Stomach smooth muscle (tissue), 2 donors: ENCODE measurements around the gene HSD17B2.

ENCODE experiments used
- H3K27ac ChIP-seq: one replicate; pipeline ENCODE4 v1.7.0; 2013; ENCODE audit warnings: mild to moderate bottlenecking, low read length, inconsistent platforms
- H3K27me3 ChIP-seq, 2 donors: one replicate each; pipeline ENCODE4 v1.7.0; 2013; ENCODE audit warnings: low read length in 2 of 2; ENCODE audit not compliant: insufficient read depth in 2 of 2, control insufficient read depth in 1 of 2
- H3K36me3 ChIP-seq, 2 donors: one replicate each; pipeline ENCODE4 v1.7.0; 2013; ENCODE audit warnings: low read length in 2 of 2; ENCODE audit not compliant: control insufficient read depth in 2 of 2, insufficient read depth in 2 of 2
- H3K4me1 ChIP-seq: one replicate; pipeline ENCODE4 v1.7.0; 2013; ENCODE audit warnings: low read length; ENCODE audit not compliant: control insufficient read depth, insufficient read depth
- H3K4me3 ChIP-seq, 2 donors: one replicate each; pipeline ENCODE4 v1.7.0; 2013; ENCODE audit warnings: low read length in 2 of 2
- H3K9ac ChIP-seq, 2 donors: one replicate each; pipeline ENCODE4 v1.7.0; 2013; ENCODE audit warnings: low read length in 2 of 2, mild to moderate bottlenecking in 1 of 2
- H3K9me3 ChIP-seq, 2 donors: one replicate each; pipeline ENCODE4 v1.7.0; 2013; ENCODE audit warnings: low read length in 2 of 2; ENCODE audit not compliant: control insufficient read depth in 2 of 2
- donor health status: healthy.
- donor health status: Pancreatic carcinoma.

The HSD17B2 gene

GRCh38 chr16:82017911-82018568, 17.0 kb upstream of the HSD17B2 start:
- Histone ChIP-seq H3K27me3 (peaks cover 0 to 2% of the 10 kb centered on the region in 2 donors), H3K27ac (no peak overlapping the region), H3K4me1 (no peaks in the 10 kb centered on the region), H3K9ac (no peak overlapping the region), H3K9me3 (peaks cover 0 to 6% of the 10 kb centered on the region in 2 donors), H3K4me3 (no peak overlapping the region), H3K36me3 (no peaks in the 10 kb centered on the region)

DNA sequence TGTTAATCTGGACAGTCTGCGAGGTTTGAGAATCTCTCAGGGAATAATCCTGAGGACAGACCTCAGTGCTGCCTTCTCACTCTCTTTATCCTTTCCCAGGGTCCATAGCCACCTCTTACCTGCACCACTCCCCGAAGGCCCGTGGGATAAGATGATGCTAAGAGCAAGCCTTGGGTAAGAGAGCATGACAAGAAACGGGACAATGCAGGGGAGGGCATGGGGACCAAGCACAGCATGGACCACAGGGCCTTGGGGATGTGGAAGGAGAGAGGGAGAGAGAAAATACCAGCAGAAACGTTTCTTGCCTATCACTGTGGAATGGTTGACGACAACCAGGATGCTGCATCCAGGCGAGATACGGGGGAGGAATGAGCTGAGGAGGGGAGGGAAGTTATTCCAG, 15.5 kb upstream of the HSD17B2 start:
- Histone ChIP-seq H3K9ac (no peak overlapping the region), H3K27me3 (peaks cover 0 to 2% of the 10 kb centered on the region in 2 donors), H3K4me1 (no peaks in the 10 kb centered on the region), H3K27ac (no peak overlapping the region), H3K4me3 (no peak overlapping the region), H3K9me3 (peaks cover 0 to 6% of the 10 kb centered on the region in 2 donors), H3K36me3 (no peaks in the 10 kb centered on the region)

GRCh38 chr16:82020051-82020450, 15.0 kb upstream of the HSD17B2 start:
- Histone ChIP-seq H3K27me3 (peaks cover 0 to 2% of the 10 kb centered on the region in 2 donors), H3K36me3 (no peaks in the 10 kb centered on the region), H3K4me3 (no peak overlapping the region), H3K9me3 (peaks cover 0 to 1% of the 10 kb centered on the region in 2 donors), H3K4me1 (no peaks in the 10 kb centered on the region), H3K27ac (no peak overlapping the region), H3K9ac (no peak overlapping the region)

DNA sequence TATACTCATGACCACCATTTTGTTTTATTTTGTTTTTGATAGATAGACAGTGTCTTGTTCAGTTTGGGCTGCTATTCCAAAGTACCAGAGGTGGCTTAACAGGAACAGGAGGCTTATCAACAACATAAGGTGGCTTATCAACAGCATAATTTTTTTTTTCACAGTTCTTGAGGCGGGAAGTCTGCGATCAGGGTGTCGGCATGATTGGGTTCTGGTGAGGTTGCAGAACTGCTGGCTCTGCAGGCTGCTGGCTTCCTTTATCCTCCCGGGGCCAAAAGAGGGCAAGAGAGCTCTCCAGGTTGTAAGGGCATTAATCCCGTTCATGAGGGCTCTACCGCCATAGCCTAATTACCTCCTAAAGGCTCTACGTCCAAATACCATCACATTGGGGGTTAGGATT, 11.8 kb upstream of the HSD17B2 start:
- H3K9me3 ChIP-seq, result no peaks in the 10 kb centered on the region
- no peak overlapping the region for H3K9ac ChIP-seq
- no peak overlapping the region for H3K27ac ChIP-seq
- H3K36me3 ChIP-seq, result no peaks in the 10 kb centered on the region
- H3K4me3 ChIP-seq, result no peak overlapping the region
- no peaks in the 10 kb centered on the region for H3K4me1 ChIP-seq
- H3K27me3 ChIP-seq, result peaks cover 0 to 2% of the 10 kb centered on the region in 2 donors

DNA sequence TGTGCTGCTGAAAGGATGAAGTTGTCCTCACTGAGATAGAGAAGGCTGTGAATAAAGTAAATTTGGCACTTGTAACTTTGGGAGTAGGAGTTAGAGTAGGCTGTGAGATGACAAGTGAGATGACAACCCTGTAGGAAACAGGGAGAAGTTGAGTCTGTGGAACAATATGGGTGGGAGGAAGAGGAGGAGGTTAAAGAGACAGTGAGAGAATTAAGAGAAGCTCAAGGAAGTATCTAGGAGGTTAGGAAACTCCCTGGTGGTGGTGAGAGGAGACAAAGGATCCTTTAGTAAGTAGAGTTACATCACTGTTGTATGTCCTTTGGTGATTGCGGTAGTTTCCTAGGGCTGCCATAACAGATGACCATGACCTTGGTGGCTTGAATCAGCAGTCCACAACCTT, 10.7 kb upstream of the HSD17B2 start:
- no peak overlapping the region for H3K4me3 ChIP-seq
- no peaks in the 10 kb centered on the region for H3K36me3 ChIP-seq
- H3K27ac ChIP-seq, result no peak overlapping the region
- H3K4me1 ChIP-seq, result no peaks in the 10 kb centered on the region
- no peak overlapping the region for H3K9ac ChIP-seq
- H3K27me3 ChIP-seq, result peaks cover 0 to 2% of the 10 kb centered on the region in 2 donors
- no peaks in the 10 kb centered on the region for H3K9me3 ChIP-seq

GRCh38 chr16:82024883-82025282, 10.2 kb upstream of the HSD17B2 start:
- Histone ChIP-seq H3K27me3 (no peaks in the 10 kb centered on the region), H3K27ac (no peak overlapping the region), H3K4me1 (no peaks in the 10 kb centered on the region), H3K9ac (no peak overlapping the region), H3K36me3 (no peaks in the 10 kb centered on the region), H3K9me3 (no peaks in the 10 kb centered on the region), H3K4me3 (no peak overlapping the region)

DNA sequence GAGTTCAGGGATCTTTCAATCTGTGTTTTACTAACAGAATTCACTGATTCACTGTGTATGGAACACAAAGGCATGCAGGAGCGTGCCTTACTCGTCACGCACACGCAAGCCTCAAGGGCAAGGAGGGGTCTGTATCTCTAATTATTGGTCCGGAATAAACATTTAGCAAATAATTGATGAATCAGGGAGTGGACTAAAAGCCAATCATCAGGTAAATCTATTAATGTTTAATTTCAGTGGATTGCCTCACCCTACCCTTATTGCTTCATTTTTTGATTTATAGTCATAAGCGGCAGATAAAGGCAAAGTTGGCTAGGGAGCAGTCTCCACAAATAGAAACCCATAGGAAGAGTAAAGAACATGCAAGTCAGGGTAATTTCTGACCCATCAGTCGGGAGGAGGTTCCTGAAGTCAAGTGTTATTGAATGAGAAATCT, 7.4 kb upstream of the HSD17B2 start:
- no peaks in the 10 kb centered on the region for H3K27me3 ChIP-seq
- H3K9me3 ChIP-seq, result no peaks in the 10 kb centered on the region
- H3K36me3 ChIP-seq, result no peaks in the 10 kb centered on the region
- H3K9ac ChIP-seq, result no peak overlapping the region
- H3K4me1 ChIP-seq, result no peaks in the 10 kb centered on the region
- no peak overlapping the region for H3K4me3 ChIP-seq
- H3K27ac ChIP-seq, result no peak overlapping the region

DNA sequence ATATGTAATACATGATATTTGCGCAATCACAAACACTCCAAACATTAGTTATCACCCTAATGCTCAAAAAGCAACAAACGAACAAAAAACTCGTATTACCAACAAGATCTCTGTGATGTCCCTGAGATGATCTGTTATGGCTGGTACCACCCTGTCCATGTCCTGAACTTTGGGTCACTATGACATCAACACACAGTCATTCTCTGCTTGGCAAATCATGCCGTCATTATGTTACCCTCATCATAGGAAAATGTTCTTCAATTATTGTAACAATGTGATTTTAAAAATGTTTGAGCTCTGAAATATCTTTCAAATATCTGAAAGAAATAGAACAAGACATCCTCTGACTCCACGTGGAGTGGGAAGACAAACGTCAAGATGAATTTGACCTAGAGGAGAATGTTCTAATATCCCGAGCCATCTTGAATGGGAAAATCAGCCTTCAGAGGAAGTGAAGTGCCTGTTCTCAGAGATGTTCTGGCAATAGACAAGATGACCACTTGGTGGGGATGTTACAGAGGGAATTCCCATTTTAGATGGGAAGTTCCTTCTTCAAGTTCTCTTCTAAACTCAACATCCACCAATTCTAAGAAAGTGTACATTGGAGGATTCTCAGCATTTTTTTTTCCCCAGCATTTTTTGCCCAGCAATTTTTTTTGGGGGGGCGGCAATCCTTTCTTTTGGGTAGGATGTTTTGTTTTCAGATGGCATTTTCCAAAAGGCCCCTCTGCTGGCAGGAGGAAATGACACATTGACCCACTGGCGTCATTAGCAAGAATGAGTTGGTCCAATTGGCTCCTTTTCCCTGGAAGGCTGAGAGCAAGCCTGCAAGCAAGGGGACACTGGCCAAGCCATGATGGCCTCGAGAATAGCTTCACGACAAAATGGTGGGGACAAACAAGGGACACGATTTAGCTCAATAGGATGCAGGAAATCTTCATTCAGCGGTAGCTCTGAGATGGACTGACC, 3.7 kb upstream of the HSD17B2 start:
- H3K27ac ChIP-seq, result no peak overlapping the region
- H3K36me3 ChIP-seq, result no peaks in the 10 kb centered on the region
- H3K9ac ChIP-seq, result no peak overlapping the region
- H3K4me1 ChIP-seq, result no peaks in the 10 kb centered on the region
- H3K9me3 ChIP-seq, result no peaks in the 10 kb centered on the region
- H3K4me3 ChIP-seq, result no peak overlapping the region
- no peaks in the 10 kb centered on the region for H3K27me3 ChIP-seq

GRCh38 chr16:82033006-82033405, 2.0 kb upstream of the HSD17B2 start:
- Histone ChIP-seq H3K4me3 (no peak overlapping the region), H3K4me1 (no peaks in the 10 kb centered on the region), H3K27me3 (no peaks in the 10 kb centered on the region), H3K27ac (no peak overlapping the region), H3K36me3 (no peaks in the 10 kb centered on the region), H3K9me3 (no peaks in the 10 kb centered on the region), H3K9ac (no peak overlapping the region)

DNA sequence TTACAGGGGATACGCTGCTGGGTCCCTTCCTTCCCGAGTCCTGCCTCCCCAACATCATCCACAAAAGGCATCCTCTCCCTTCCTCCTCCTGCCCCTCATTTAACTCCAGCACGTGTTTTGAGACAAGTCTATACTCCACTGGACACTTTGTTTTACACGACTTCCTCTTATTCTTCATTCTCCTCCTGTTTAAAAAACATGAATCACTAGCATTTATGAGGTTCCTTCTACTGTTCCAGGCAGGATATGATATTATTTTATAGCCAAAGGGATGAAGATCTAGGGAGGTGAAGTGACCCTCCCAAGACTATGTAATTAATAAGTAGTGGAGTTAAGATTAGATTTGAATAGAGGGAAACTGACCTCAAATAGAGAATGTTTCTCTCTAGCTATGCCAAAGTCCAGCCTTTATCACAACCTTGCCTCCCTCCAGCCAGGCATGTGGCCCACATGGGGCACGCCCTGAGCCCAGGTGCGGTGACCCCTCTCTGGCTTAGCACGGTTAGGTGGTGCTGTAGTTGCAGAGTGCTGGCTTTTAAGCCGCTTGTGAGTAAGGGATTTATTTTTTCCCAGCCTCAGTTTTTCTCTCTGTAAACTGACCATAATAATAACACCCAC, 1.3 kb upstream of the HSD17B2 start:
- no peaks in the 10 kb centered on the region for H3K36me3 ChIP-seq
- H3K9ac ChIP-seq, result no peak overlapping the region
- no peaks in the 10 kb centered on the region for H3K4me1 ChIP-seq
- no peak overlapping the region for H3K27ac ChIP-seq
- no peaks in the 10 kb centered on the region for H3K9me3 ChIP-seq
- no peaks in the 10 kb centered on the region for H3K27me3 ChIP-seq
- H3K4me3 ChIP-seq, result no peak overlapping the region
